Mononuclear cell (primary cell): ENCODE results near the gene GAGE13. TPM values are rescaled to one million over a fixed set of nuclear protein-coding genes. Genes with fewer than 3 reads are reported as not detected.

Source experiments
- total RNA-seq: library from RNA; depleted of rRNA; stranded (reverse); fragments of >200 nt; gene quantifications from one replicate; pipeline ENCODE4 v1.2.3, GENCODE V29; 2012

GAGE13 gene
- total RNA-seq, 1 donor, result not detected

Other genes starting within 250 kb of the GAGE13 start
- gene GPKOW, start 207.8 kb upstream of the GAGE13 start, total RNA-seq, result 8.9 TPM
- 0.42 TPM for gene MAGIX, start 168.8 kb upstream of the GAGE13 start, total RNA-seq
- gene PLP2, start 159.7 kb upstream of the GAGE13 start, total RNA-seq, result 53.9 TPM
- 3.3 TPM for gene PRICKLE3, start 145.2 kb upstream of the GAGE13 start, total RNA-seq
- 0.42 TPM for gene SYP, start 131.4 kb upstream of the GAGE13 start, total RNA-seq
- 0.31 TPM for gene CACNA1F, start 98.2 kb upstream of the GAGE13 start, total RNA-seq
- gene CCDC22, start 96.1 kb upstream of the GAGE13 start, total RNA-seq, result 10.1 TPM
- gene FOXP3, start 66.9 kb upstream of the GAGE13 start, total RNA-seq, result 0.94 TPM
- gene PPP1R3F, start 61.8 kb upstream of the GAGE13 start, total RNA-seq, result 3.6 TPM
- gene GAGE10, start 27.9 kb upstream of the GAGE13 start, total RNA-seq, result not detected
- not detected for gene GAGE12J, start 9.5 kb upstream of the GAGE13 start, total RNA-seq
- gene GAGE12C, start 200.6 kb downstream of the GAGE13 start, total RNA-seq, result not detected
- gene GAGE12D, start 210.2 kb downstream of the GAGE13 start, total RNA-seq, result not detected
- not detected for gene GAGE12E, start 219.7 kb downstream of the GAGE13 start, total RNA-seq
- not detected for gene GAGE12F, start 229.3 kb downstream of the GAGE13 start, total RNA-seq
- gene GAGE12G, start 238.8 kb downstream of the GAGE13 start, total RNA-seq, result not detected
- not detected for gene GAGE12H, start 248.4 kb downstream of the GAGE13 start, total RNA-seq